KMS-11 (cell line): ENCODE measurements around the gene NCF4.

Source experiments
- H2AFZ ChIP-seq: fragments of 200-600 bp; sonication (generic); 2 replicates; pipeline ENCODE4 v1.6.1; 2016; ENCODE audit warnings: antibody characterized with exemption, mixed run types, low read depth
- H3K27ac ChIP-seq: fragments of 200-600 bp; sonication (generic); 2 replicates; pipeline ENCODE4 v1.6.1; 2016; ENCODE audit warnings: mild to moderate bottlenecking, mixed run types
- H3K27me3 ChIP-seq: fragments of 200-600 bp; sonication (generic); 2 replicates; pipeline ENCODE4 v1.6.1; 2017; ENCODE audit warnings: mild to moderate bottlenecking, low read depth, mixed run types, moderate library complexity; ENCODE audit not compliant: insufficient read depth
- H3K36me3 ChIP-seq: fragments of 200-600 bp; sonication (generic); 2 replicates; pipeline ENCODE4 v1.6.1; 2017; ENCODE audit warnings: mild to moderate bottlenecking, mixed run types; ENCODE audit not compliant: insufficient read depth
- H3K4me1 ChIP-seq: fragments of 200-600 bp; sonication (generic); 2 replicates; pipeline ENCODE4 v1.6.1; 2016; ENCODE audit warnings: mild to moderate bottlenecking, low read depth, mixed run types; ENCODE audit not compliant: poor library complexity, severe bottlenecking
- H3K4me2 ChIP-seq: fragments of 200-600 bp; sonication (generic); 2 replicates; pipeline ENCODE4 v1.7.0; 2016; ENCODE audit warnings: mild to moderate bottlenecking, mixed run types
- H3K4me3 ChIP-seq: fragments of 200-600 bp; sonication (generic); IDR thresholded peaks from 2 replicates; pipeline ENCODE4 v1.6.1; 2017; ENCODE audit warnings: low read depth, low read length, mixed read lengths; ENCODE audit not compliant: insufficient read depth
- H3K79me2 ChIP-seq: fragments of 200-600 bp; sonication (generic); 2 replicates; pipeline ENCODE4 v1.6.1; 2016; ENCODE audit warnings: low read depth, mixed run types; ENCODE audit not compliant: insufficient read depth
- H3K9ac ChIP-seq: fragments of 200-600 bp; sonication (generic); 2 replicates; pipeline ENCODE4 v1.6.1; 2016; ENCODE audit warnings: mild to moderate bottlenecking, mixed run types
- H4K20me1 ChIP-seq: fragments of 200-600 bp; sonication (generic); 2 replicates; pipeline ENCODE4 v1.6.1; 2016; ENCODE audit warnings: mild to moderate bottlenecking, mixed run types; ENCODE audit not compliant: insufficient read depth
- TF ChIP-seq, protein P1 (sequence below): fragments of 200-600 bp; sonication (generic); conservative IDR thresholded peaks from 2 replicates; pipeline ENCODE4 v1.6.1; 2017; ENCODE audit warnings: low read depth, mild to moderate bottlenecking, antibody characterized with exemption, low read length, moderate library complexity, mixed read lengths

NCF4 gene

GRCh38 chr22:36871669-36872081 lies 10.9 kb downstream of the NCF4 start:
- Histone ChIP-seq H3K4me2 (no peak overlapping the region), H2AFZ (no peak overlapping the region), H4K20me1 (no peaks in the 10 kb centered on the region), H3K4me1 (peaks cover 10% of the 10 kb centered on the region), H3K79me2 (no peaks in the 10 kb centered on the region), H3K36me3 (no peaks in the 10 kb centered on the region), H3K9ac (no peak overlapping the region), H3K4me3 (no peak overlapping the region), H3K27ac (no peak overlapping the region), H3K27me3 (peaks cover 17% of the 10 kb centered on the region; the same call in 1 of the 2 replicates)
- TF ChIP-seq, protein P1, sequence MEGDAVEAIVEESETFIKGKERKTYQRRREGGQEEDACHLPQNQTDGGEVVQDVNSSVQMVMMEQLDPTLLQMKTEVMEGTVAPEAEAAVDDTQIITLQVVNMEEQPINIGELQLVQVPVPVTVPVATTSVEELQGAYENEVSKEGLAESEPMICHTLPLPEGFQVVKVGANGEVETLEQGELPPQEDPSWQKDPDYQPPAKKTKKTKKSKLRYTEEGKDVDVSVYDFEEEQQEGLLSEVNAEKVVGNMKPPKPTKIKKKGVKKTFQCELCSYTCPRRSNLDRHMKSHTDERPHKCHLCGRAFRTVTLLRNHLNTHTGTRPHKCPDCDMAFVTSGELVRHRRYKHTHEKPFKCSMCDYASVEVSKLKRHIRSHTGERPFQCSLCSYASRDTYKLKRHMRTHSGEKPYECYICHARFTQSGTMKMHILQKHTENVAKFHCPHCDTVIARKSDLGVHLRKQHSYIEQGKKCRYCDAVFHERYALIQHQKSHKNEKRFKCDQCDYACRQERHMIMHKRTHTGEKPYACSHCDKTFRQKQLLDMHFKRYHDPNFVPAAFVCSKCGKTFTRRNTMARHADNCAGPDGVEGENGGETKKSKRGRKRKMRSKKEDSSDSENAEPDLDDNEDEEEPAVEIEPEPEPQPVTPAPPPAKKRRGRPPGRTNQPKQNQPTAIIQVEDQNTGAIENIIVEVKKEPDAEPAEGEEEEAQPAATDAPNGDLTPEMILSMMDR: no peak

- Histone ChIP-seq H3K79me2 (no peaks in the 10 kb centered on the region), H3K4me1 (peaks cover 10% of the 10 kb centered on the region), H3K36me3 (no peaks in the 10 kb centered on the region), H3K4me2 (no peak overlapping the region), H3K9ac (no peak overlapping the region), H3K4me3 (no peak overlapping the region), H2AFZ (no peak overlapping the region), H3K27ac (no peak overlapping the region), H4K20me1 (no peaks in the 10 kb centered on the region), H3K27me3 (peaks cover 13% of the 10 kb centered on the region; the same call in 1 of the 2 replicates)
- TF ChIP-seq, protein P1: no peak
Measured at GRCh38 chr22:36872084-36872483, 11.3 kb downstream of the NCF4 start.

DNA sequence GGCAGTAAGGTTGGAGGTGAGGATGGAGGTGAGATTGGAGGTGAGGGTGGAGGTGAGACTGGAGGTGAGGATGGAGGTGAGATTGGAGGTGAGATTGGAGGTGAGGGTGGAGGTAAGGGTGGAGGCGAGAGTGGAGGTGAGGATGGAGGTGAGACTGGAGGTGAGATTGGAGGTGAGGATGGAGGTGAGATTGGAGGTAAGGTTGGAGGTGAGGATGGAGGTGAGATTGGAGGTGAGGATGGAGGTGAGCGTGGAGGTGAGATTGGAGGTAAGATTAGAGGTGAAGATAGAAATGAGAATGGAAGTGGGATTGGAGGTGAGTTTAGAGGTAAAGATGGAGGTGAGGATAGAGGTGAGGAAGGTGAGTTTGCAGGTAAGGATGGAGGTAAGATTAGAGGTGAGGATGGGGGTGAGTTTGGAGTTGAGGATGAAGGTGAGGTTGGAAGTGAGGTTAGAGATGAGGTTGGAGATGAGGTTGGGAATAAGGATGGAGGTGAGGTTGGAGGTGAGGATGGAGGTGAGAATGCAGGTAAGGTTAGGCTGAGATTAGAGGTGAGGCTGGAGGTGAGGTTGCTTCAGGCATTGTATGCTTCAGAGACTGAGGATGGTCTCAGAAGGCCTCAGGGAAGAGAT lies 12.2 kb downstream of the NCF4 start:
- Histone ChIP-seq H3K4me1 (peaks cover 10% of the 10 kb centered on the region), H3K9ac (no peak overlapping the region), H3K36me3 (no peaks in the 10 kb centered on the region), H3K4me3 (no peak overlapping the region), H3K4me2 (no peak overlapping the region), H3K27ac (no peak overlapping the region), H2AFZ (no peak overlapping the region), H4K20me1 (no peaks in the 10 kb centered on the region), H3K79me2 (no peaks in the 10 kb centered on the region), H3K27me3 (peaks cover 11% of the 10 kb centered on the region; the same call in 1 of the 2 replicates)
- TF ChIP-seq, protein P1: no peak

GRCh38 chr22:36873614-36874308 lies 13.0 kb downstream of the NCF4 start:
- peak overlapping the region; percentile 22; the same call in 1 of the 2 replicates for H3K27ac ChIP-seq
- no peaks in the 10 kb centered on the region for H3K36me3 ChIP-seq
- peak overlapping the region; percentile 52 for H2AFZ ChIP-seq
- H3K4me3 ChIP-seq: no peak overlapping the region
- no peaks in the 10 kb centered on the region for H3K79me2 ChIP-seq
- peaks cover 10% of the 10 kb centered on the region for H3K4me1 ChIP-seq
- peak overlapping the region; percentile 28 for H3K4me2 ChIP-seq
- no peak overlapping the region for H3K9ac ChIP-seq
- peaks cover 13% of the 10 kb centered on the region; the same call in 1 of the 2 replicates for H3K27me3 ChIP-seq
- TF ChIP-seq, protein P1: 0 out of 2 replicates have a peak, but pooled peaks have one; percentile 21
- no peaks in the 10 kb centered on the region for H4K20me1 ChIP-seq
